Activated CD4-positive, alpha-beta T cell treated with anti-CD3 and anti-CD28 coated beads, Interleukin-10, Interleukin-2, amounts not matched to agents 100 ng/mL and 50 ng/mL, durations not matched to agents 16 hours and 8 hours (primary cell): ENCODE data around the gene LONRF3.

ENCODE experiments used
- DNase-seq: peaks from one replicate; pipeline ENCODE4 v3.0.0-alpha.2; 2020

Gene LONRF3

GRCh38 chrX:119040432-119040831 is 66.0 kb downstream of the LONRF3 start:
- no peak for DNase-seq

GRCh38 chrX:119041175-119041574 is 66.8 kb downstream of the LONRF3 start:
- DNase-seq = no peak

GRCh38 chrX:119042040-119042439 is 67.6 kb downstream of the LONRF3 start:
- DNase-seq = no peak

- no peak for DNase-seq
Observed at GRCh38 chrX:119042996-119043395, 68.6 kb downstream of the LONRF3 start.

GRCh38 chrX:119045884-119046283 is 71.5 kb downstream of the LONRF3 start:
- peak; percentile 55 for DNase-seq

- DNase-seq = no peak
Observed at GRCh38 chrX:119055687-119056086, 81.3 kb downstream of the LONRF3 start.

- no peak for DNase-seq
Observed at GRCh38 chrX:119062750-119063374, 88.4 kb downstream of the LONRF3 start.

GRCh38 chrX:119063428-119063827 is 89.0 kb downstream of the LONRF3 start:
- DNase-seq = no peak

GRCh38 chrX:119067023-119067739 is 92.8 kb downstream of the LONRF3 start:
- DNase-seq = peak; percentile 59
